GM21528 (cell line): Measurements from ENCODE around the gene RAB12.
"Not testable (repeated sequence)": the region's sequence is repeated elsewhere in the genome, so short reads cannot be mapped to it uniquely, and the experiment has no call there.

ENCODE experiments used
- ATAC-seq: cut with Tn5 transposase; IDR thresholded peaks from one replicate; pipeline ENCODE4 v1.9.1; 2021; ENCODE audit warnings: mild to moderate bottlenecking, moderate library complexity; ENCODE audit not compliant: unreplicated experiment, low FRiP score

The RAB12 gene

DNA sequence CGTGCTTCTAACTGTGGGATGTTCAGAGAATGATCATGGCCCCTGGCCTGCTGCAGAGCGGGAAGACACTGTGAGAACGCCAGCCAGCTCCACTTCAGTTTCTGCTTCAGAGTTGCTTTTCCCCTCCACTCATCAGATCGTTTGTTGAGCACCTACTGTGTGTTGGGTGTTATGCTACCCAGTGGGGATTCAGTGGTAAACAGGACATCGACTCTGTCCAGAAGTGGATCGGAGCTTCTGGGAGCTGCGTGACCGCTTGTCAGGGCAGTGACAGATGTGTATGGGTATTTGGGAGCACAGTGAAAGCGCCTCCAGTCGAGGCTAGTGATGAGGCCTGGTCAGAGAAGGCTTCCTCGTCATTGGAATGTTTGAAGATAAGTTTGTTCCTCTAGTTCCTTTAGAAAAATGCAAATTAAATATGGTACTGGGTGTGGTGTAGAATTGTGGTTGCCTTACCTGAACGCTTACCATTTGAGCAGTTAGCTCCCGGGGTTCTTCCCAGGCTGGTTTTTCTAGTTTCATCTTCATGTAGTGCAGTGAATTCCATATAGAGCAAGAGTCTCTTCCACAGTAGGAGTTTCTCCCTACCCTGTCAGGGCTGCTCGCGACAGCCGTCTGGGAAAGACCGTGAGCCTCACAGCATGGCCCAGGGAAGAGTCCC lies 2.8 kb downstream of the RAB12 start:
- ATAC-seq, result no peak

DNA sequence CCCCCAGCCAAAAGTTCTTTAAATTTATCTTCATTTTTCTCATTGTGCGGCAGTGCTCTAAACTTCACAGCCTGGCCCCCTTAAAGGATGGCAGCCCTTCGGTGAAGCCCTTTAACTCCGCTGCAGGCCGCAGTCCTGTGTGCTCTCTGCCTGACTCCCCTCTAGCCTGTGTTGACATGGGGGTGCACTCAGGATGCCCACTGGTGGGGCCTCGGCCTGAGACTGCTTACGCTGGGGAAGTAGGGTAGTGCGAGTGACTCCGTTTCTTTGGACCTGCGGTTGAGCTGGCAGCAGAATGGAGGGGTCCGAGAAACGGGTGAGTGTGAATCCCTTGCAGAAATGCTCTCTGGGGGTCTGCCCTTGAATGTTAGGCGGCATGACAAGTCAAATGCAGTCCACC lies 5.6 kb downstream of the RAB12 start:
- no peak for ATAC-seq

DNA sequence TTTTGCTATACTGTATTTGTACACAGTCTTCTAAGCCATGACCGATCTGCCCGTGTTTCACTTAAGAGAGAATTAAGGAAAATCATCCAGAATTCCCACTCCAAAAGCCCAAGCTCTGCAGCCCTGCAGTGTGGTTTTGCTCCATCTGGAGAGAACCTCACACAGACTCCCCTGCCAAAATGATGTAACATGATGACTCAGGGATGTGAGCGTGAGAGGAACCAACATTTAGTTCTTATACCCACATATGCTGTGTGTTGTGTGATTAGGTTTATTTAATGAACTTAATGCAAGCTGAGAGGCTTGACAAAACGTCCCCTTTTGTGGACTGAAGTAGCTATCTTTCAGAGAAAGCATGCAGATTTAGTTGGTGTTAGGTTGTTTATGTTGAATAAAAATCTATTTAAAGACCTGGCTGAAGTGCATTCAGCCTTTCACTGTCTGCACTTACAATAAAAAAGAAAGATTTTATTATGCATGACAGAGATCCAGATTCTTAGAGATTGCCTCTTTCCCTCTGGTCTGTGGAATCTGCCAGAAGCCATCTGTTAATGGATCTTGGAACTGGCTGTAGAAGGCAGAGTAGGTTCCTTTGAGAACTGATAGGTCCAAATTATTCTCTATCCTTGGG lies 6.3 kb downstream of the RAB12 start:
- ATAC-seq, result no peak

- no peak for ATAC-seq
Observed at GRCh38 chr18:8616028-8616401, 6.8 kb downstream of the RAB12 start.

DNA sequence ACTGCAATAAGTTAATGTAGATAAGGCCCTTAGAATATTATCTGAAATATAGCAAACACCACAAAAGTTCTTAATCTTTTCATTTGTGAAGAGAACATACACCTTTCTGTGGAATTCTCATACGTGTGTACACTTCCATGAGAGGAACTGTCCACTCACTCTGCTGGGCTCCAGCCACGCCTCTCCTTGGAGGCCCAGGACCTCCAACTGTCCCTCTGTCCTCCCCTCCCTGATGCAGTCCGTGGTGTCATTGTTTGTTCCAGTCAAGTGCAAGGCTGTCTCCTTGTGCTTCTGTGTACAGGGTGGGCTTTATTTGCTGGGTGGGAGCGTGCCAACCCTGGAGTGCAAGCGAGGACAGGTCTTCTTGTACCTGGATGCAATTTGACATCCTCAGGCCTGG lies 8.7 kb downstream of the RAB12 start:
- ATAC-seq, result no peak

DNA sequence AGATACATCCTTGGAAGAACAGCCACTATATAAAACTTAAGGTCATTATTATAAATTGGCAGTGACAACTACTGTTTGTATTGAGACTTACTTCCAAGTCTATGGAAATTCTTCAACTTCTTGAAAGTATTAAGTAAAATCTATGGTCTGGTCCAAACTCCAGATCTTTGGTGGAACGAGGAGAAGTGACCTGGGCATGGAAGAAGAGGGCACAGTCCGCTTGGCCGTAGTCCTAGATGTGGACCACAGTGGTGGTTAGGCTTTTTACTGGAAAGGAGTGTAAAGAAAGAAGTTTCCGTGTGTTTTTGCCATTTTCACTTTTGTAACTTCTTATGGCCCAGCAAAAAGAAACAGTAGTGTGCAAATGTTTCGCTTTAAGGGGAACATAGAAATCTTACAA lies 9.8 kb downstream of the RAB12 start:
- no peak for ATAC-seq

DNA sequence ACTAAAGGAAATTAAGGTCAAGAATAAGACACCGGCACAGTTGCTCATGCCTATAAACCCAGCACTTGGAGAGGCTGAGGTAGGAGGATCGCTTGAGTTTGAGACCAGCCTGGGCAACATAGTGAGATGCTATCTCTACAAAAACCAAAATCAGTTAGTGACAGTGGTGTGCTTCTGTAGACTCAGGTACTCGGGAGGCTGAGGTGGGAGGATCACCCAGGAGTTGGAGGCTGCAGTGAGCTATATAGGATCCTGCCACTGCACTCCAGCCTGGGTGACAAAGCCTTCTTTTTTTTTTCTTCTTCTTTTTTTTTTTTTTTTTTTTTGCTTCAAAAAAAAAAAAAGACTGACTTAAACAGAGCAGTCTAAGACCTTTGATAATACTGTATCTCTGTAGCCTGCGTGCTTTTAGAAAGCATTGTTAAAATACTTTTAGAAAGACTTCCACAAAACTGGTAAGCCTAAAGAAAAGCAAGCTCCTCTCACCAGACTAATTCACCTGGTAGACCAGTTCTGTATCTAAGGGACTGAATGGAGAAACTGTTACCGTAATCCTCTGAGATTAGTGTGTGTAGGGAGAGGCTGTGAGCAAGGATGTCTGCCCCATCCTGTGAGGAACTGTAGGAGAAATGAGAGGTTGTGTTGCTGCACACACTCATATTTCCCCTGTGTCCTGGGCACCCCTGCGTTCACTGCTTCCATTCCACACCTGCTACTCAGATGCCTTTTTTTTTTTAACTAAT lies 10.8 kb downstream of the RAB12 start:
- no peak for ATAC-seq

GRCh38 chr18:8620845-8621244 lies 11.6 kb downstream of the RAB12 start:
- no peak for ATAC-seq

- ATAC-seq, result not testable (repeated sequence)
Observed at GRCh38 chr18:8622625-8623024, 13.4 kb downstream of the RAB12 start.

- peak; percentile 89 for ATAC-seq
Observed at GRCh38 chr18:8623549-8624106, 14.4 kb downstream of the RAB12 start.

DNA sequence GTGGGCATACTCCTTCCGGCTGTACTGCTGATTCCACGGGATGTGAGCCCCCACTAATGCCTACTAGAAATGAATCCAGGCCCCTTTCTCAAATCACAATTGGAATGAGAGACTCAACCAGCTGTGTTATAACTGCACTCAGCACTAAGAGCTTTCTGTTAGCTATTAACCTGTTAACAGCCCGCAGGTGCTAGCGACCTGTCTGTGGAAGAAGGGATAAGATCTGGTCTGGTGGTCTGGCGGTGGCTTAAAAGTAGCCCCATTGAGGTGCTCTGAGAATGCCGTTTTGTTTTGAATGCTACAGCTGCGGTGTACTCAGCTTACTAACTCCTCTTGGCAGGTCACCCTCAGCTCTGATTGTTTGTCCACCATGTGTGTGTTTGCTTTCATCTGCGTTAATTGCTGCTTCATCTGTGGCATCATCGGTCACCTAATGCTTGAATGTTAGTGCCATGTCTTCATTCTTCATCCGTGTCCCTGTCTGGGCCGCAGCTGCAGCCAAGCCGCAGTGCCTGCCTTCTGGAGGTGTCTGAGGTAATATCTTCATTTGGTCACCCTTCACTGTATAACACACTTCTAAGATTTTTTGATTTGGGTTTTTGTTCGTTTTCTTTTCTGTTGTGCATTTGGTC lies 16.3 kb downstream of the RAB12 start:
- no peak for ATAC-seq

DNA sequence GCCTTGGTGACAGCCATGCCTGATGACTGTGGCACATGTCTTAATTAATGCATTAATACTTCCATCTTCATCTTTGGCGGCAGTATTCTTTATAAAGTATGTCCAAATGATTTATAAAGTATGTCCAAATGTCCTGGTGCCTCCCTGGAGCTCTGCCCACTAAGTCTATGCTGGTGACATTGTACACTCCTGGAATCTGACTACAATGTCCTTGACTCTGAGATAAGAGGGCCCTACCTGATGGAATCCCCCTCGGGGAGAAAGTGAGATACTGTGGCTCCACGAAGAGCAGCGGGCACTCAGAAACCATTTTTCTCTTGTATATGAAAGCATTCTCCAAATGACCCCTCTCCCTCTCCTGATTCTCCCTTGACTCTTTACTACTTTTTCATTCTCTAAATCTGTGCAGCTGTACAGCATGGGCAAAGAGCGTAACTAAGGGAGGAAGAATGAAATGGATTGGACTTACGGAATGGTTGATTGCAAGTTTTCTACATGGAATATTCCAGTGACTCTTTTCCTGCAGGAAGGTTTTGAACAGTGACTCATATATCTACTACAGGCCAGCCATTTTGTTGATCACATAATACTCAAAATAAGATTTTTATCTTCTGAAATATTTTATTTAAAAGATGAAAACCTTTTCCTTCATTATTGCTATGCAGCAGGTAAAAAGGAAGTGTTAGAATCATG lies 17.3 kb downstream of the RAB12 start:
- ATAC-seq, result no peak

DNA sequence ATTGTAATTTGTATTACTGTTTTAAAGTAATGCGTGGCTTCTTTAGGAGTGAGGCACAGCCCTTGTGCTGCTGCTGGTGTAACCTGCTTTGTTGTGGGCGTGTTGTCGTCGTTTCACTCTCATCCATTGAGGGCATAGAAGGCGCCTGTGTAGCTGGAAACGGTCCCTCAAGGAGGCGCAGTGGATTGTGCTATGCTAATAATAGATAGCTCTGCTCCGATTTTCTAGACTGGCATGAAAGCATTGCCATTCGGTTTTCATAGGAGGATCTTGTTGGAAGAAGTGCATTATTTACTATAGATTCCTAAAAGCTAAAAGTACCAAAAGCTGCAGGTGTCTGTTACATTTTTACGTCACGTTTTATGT lies 17.9 kb downstream of the RAB12 start:
- no peak for ATAC-seq

GRCh38 chr18:8627540-8627939 lies 18.3 kb downstream of the RAB12 start:
- ATAC-seq, result no peak

- ATAC-seq, result no peak
Observed at GRCh38 chr18:8629602-8630001, 20.4 kb downstream of the RAB12 start.

GRCh38 chr18:8630546-8630945 lies 21.3 kb downstream of the RAB12 start:
- no peak for ATAC-seq

DNA sequence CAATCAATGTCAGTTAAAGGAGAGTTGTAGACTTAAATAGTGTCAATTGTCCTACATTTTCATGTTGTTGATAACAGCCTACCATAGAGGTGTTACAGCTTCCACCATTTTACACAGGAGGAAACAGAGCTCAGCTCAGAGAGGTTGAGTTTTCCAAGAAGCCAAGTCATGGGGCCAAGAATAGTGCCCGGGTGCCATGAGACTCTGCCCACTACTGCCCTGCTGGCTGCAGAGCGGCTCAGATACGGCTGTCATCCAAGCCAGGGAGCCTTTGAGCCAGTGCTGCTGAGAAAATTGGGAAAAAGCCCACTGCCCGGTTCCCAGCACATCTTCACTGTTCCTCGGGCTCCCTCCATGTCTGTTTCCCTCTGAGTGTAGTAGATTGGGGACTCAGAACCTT lies 22.0 kb downstream of the RAB12 start:
- ATAC-seq, result no peak

GRCh38 chr18:8632386-8632785 lies 23.1 kb downstream of the RAB12 start:
- no peak for ATAC-seq

DNA sequence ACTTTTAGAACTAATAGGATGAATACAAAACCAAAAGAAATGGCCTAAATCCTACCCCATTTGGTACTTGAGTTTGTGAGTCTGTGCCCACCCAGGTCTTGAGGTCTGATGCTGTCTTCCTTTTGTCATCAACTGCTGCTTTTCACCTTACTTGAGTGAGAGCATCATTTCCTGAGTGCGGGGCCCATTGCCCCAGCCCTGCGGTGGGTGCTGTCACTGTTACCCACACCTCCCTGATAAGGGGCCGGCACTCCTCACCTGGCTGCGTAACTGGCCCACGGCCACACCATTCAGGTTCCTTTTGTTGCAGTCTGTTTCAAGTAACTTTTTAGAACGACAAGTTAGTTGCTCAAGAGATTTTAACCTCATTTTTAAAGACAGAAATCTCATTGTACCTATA lies 25.3 kb downstream of the RAB12 start:
- no peak for ATAC-seq

DNA sequence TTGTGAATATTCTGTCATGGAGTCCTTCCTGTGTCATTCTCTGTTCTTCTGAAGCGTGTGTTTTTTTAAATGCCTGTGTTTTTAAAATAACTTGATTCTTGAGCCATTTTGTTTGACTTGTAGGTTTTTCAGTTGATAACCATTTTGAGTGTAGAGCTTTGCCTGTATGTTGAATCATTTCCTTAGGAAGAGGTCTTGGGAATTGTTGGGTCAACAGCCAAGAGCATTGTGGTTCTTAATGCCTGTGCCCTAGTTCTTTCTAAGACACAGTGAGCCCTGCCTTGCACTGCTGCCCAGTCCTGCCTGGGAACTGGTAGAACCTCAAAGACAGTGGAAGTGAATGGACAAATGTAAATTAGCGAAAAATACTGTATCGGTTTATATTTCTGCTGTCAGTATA lies 25.9 kb downstream of the RAB12 start:
- no peak for ATAC-seq

DNA sequence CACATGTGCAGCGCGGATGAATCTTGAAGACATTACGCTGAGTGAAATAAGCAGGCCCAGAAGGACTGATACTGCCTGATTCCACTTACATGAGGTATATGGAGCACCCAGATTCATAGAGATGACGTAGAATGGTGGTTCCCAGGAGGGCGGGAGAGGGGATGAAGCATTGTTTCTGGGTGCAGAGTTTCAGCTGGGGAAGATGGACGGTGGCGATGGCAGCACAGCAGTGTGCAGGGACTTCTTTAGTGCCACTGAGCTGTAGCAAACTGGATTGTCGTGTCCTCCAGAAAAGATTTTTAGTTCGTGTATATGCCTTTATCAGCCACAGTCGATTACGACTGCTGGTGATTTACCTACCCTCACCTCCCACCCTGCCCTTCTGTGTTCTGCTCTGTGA lies 30.5 kb downstream of the RAB12 start:
- no peak for ATAC-seq
